GM20431 (cell line): ENCODE data around the gene GSTM2.

Experiments used
- in situ Hi-C: fragments of 300-500 bp; cut with MseI, MboI; formaldehyde crosslinking; loops from one replicate; pipeline ENCODE4 v1.15.0; 2020; ENCODE audit warnings: low sequenced_read_pairs; ENCODE audit not compliant: unreplicated experiment

The GSTM2 gene

DNA sequence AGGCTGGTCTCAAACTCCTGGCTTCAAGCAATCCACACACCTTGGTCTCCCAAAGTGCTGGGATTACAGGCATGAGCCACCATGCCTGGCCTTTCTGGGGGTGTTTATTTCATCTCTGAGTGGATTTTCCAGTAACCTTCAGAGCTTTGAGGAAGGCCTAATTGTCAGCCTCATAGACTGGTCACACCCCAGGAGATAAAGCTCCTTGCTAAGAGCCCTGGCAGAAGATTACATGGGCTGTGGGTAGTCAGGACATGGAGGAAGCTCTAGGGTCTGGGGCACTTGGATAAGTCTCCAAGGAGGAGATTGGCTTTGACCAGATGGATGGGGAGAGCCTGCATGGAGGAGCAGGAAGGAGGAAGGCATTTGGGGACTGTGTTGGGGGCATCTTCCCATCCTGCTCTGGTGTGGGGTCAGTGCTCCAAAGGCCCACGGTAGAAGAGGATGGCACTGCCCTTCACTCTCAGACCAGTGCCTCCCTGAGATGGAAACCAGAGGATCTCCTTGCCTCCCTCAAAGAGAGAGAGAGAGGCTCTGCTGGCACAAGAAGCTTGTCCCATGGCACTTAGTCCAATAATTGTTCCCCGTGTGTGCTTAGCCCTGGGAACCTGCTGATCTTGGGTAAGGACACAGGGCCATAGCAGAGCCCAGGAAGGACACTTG lies 26.6 kb upstream of the GSTM2 start:
- in situ Hi-C loops, result loop anchor here (25.0 kb wide), 1 partner anchor 346 kb away; the partner anchor contains the start of gene AHCYL1

DNA sequence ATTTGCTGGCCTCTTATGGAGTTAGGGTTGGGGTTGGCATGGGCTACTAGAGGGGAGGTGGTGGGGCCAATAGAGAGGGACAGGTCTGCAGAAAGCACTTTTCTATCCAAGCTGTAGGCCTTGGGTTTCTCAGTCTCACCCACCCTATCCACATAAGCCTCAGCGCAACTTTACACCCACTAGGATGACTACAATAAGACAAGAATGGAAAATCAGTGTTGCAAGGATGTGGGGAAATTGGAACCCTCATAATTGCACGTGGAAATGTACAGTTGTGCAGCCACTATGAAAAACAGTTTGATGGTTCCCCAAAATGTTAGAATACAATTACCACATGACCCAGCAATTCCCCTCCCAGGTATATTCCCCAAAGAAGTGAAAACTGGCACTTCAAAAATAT lies 26.0 kb upstream of the GSTM2 start:
- in situ Hi-C loops, result loop anchor here (25.0 kb wide), 1 partner anchor 345 kb away; the partner anchor contains the start of gene AHCYL1

DNA sequence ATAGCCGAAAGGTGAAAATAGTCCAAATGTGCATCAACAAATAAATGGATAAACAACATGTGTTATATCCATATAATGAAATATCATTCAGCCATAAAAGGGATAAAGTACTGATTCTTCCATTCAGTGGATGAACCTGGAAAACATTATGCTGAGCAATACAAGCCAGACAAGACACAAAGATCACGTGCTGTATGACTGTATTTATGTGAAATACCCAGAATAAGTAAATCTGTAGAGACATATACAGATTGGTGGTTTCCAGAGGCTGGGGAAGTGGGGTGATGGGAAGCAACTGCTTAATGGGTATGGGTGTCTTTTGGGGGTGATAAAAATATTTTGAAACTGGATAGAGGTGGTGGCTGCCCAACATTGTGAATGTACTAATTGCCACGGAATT lies 25.2 kb upstream of the GSTM2 start:
- in situ Hi-C loops, result loop anchor here (25.0 kb wide), 1 partner anchor 345 kb away; the partner anchor contains the start of gene AHCYL1

DNA sequence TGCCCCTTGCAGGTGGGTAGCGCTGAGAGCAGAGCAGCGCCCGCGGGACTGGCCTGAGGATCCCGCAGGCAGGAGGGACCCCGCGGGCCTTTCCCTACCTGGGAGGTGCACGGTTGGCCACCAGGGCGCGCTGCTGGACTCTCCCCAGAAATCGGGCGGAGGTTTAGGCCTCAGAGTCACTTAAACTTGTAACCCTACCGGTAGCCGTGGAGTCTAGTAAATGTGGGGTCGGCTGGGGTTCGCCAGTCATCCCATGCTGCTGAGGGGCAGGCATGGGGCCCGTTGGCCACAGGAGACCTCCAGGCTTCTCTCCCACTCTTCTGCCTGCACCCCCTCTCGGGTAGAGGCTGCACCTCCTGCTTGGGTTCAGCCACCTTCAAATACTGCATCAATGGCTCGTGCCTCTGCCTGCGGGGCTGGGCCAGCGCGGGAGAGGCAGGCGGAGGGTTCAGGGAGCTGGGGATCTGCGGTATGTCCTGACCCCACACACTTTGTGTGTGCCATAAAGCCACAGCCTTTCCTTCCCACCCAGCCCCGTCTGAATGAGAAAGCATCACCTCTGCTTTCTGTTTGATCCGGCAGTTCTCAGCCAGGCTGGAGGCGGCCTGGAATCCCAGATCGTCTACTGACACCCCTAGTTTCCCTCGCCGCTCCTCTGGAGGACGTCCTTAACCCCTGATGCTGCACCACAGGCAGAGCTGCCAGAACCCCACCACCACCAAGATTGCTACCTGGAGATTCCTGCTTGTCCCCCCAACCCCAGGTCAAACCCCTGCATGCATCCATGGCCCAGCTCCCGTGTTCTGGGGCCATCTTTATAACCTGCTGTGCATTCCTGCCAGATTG lies 24.2 kb upstream of the GSTM2 start:
- in situ Hi-C loops, result loop anchor here (25.0 kb wide), 1 partner anchor 344 kb away; the partner anchor contains the start of gene AHCYL1

DNA sequence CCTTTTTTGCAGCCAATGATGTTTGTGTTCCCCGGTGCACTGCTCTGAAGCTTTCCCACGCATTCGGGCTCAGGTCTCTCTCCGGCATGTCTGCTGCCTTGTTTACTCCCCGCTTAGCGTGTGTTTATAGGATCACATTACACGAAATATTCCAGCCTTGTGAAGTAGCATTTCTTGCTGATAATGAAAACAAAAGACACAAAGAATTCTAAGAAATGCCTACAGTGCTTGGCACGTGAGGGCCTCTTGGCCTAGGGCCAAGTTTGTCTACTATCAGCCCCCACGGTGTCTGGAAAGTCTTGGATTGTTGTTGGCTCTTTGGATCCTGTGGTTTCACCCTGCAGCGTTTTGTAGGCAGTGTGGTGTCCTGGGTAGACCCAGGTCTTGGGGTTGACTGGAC lies 23.2 kb upstream of the GSTM2 start:
- in situ Hi-C loops, result loop anchor here (25.0 kb wide), 1 partner anchor 343 kb away; the partner anchor contains the start of gene AHCYL1

DNA sequence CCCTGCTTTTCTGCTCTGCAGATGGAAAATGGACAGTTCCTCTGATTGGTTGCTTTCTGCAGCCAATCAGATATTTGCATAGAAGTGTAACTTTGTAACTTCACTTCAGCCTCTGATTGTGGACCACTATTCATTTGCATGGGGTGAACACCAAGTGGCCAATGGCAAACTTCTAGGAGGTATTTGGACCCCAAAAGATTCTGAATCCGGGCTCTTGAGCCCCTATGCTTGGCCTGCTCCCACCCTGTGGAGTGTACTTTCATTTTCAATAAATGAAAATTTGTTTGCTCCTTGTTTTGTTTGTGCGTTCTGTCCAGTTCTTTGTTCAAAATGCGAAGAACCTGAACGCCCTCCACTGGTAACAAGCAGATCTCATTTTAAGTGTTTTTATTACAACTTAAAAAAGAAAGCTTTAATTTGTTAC lies 18.4 kb upstream of the GSTM2 start:
- in situ Hi-C loops, result loop anchor here (25.0 kb wide), 1 partner anchor 338 kb away; the partner anchor contains the start of gene AHCYL1

DNA sequence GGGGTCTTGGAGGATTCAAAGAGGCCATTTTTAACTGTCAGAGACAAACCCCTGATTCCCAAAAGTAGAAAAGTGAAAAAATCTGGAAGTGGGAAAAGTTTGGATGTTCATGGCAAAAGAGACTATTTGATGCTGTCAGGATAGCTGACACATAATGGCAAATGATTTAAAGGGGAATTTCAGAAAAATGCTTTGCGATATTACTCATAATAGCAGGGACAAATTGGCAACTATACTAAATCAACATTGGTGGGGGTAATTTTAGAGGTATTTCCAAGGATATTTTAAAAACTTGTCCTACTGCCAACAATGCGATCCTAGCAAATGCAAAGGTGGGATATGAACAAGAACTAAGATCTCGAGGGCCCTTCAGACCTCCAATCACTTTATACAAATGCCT lies 17.2 kb upstream of the GSTM2 start:
- in situ Hi-C loops, result loop anchor here (25.0 kb wide), 1 partner anchor 112 kb away; the partner anchor contains the start of gene EPS8L3

DNA sequence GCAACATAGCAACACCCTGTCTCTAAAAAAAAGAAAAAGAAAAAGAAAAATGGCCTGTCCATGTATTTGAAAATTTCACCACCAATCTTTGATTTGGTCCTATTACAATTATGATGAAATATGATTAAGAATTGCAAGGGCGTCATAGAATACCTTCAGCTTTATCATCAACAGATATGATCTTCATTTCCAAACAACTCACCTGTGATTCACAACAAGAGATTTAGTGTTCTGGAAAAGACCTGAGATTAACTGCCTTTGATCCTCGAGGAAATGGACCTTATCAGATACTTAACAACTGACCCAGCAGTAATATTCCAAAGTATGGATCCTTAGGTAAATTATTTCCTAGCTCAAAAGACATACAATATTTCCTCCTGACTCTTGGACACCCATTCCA lies 15.5 kb upstream of the GSTM2 start:
- in situ Hi-C loops, result loop anchor here (25.0 kb wide), 1 partner anchor 110 kb away; the partner anchor contains the start of gene EPS8L3

DNA sequence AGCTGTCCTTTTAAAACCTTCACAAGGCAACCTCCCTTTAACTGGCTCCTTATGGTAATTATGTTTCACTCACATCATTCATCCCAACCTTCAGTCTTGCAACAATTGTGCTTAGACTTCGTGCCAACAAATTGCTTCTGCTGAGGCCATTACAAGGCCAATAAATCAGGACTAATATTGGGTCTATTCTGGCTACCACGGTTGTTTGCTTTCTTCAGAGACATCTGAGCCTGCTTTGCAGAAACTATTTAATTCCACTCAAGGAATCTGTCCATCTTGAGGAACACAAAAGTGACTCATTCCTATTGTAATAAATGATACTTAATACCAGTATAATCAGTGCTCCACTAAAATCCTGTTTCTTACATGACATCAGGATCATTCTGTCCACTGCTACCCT lies 14.6 kb upstream of the GSTM2 start:
- in situ Hi-C loops, result loop anchor here (25.0 kb wide), 1 partner anchor 109 kb away; the partner anchor contains the start of gene EPS8L3

DNA sequence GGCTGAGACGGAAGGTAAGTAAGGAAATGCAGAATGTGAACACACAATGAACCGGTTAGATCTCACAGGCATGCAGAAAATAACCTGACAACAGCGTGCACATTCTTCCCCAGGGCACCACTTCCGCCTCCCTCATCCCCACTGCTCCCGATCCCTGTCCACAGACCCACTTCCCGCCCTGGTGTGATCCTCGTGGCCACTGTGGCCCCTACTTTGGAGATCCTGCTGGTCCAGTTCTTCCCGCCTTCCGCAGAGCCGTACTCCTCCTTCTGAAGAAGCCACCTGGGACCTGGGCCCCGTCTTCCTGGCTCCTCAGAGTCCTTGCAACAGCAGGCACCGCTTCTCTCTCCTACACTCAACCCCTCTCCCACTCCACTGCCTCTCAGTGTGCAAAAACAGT lies 13.3 kb upstream of the GSTM2 start:
- in situ Hi-C loops, result loop anchor here (25.0 kb wide), 1 partner anchor 108 kb away; the partner anchor contains the start of gene EPS8L3

DNA sequence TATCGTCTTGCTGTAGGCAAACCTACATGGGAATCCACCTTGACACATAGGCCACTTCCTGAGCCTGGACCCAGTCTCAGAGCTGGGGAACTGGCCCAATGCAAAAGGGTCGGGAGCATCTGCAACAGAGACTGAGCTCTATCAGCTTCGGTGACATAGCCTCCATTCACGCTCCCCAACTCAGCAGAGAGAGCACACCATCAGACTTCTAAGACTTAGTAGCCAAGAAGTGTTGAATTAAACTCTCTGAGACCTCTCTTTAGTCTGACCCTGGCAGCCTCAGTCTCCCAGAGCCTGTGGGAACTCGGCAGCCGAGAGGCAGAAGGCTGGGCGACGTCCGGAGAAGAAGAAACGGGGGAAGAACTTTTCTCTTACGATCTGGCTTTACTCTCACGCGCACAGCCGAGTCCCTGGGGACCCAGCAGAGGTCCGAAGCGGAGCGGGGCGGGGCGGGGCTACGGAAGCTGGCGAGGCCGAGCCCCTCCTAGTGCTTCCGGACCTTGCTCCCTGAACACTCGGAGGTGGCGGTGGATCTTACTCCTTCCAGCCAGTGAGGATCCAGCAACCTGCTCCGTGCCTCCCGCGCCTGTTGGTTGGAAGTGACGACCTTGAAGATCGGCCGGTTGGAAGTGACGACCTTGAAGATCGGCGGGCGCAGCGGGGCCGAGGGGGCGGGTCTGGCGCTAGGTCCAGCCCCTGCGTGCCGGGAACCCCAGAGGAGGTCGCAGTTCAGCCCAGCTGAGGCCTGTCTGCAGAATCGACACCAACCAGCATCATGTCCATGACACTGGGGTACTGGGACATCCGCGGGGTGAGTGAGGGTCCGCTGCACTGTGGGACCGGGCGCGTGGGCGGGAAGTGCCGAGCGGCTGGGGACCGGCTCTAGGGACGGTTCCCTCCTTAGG lies 12.0 kb upstream of the GSTM2 start, which contains the start of gene GSTM4:
TSS of gene GSTM4 (plus strand) at position 485 of the 905 bp plus-strand sequence. CDS start at position 776, 291 bp downstream.
- in situ Hi-C loops, result loop anchor here (25.0 kb wide), 1 partner anchor 106 kb away; the partner anchor contains the start of gene EPS8L3

DNA sequence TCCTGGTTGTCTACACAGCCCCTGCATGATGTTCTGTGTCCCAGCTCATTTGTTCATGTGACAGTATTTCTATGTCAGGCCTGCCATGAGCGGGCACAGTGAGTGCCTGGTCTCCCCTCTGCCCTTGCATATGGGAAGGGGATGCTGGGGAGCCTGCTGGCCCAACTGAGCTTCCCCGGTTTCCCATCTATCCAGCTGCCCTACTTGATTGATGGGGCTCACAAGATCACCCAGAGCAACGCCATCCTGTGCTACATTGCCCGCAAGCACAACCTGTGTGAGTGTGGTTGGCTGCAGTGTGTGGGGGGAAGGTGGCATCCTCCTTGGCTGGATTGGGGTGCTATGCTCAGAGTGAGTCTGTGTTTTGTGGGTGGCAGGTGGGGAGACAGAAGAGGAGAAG lies 10.5 kb upstream of the GSTM2 start:
- in situ Hi-C loops, result loop anchor here (25.0 kb wide), 1 partner anchor 105 kb away; the partner anchor contains the start of gene EPS8L3

DNA sequence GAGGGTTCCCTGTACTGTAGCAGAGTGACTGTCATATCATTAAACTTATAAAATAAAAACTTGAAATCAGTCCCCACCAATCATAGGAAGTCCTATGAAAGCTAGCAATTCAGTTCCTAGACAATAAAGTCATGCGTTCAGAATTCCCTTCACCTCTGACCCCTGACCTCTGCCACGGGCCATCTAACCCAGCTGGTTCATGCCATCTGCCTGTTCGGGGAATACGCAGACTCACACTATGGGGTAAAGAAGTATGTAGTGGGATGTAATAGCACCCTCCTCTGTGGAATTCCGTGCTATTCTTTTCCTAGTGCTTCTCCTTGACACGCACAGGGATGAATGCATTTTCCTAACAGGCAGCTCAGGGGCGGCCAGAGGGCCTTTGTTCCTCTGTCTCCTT lies 9.9 kb upstream of the GSTM2 start:
- in situ Hi-C loops, result loop anchor here (25.0 kb wide), 1 partner anchor 104 kb away; the partner anchor contains the start of gene EPS8L3

DNA sequence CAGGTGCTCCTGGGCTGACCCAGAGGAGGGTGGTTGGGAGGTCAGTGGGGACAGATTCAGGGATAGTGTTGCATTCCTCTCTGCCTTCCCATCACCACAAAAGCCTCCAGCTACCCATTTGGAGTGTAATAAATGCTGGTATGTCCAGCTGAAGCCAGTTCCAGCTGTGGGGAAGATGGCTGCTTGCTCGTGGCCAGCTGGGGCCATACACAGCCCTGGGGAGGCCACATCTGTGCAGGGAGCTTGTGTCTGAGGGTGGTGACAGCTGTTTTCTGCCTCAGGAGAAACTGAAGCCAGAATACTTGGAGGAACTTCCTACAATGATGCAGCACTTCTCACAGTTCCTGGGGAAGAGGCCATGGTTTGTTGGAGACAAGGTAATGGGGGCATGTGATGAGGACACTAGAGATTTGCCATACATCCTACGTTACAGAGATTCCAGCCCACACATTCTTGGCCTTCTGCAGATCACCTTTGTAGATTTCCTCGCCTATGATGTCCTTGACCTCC lies 9.3 kb upstream of the GSTM2 start:
- in situ Hi-C loops, result loop anchor here (25.0 kb wide), 1 partner anchor 104 kb away; the partner anchor contains the start of gene EPS8L3

DNA sequence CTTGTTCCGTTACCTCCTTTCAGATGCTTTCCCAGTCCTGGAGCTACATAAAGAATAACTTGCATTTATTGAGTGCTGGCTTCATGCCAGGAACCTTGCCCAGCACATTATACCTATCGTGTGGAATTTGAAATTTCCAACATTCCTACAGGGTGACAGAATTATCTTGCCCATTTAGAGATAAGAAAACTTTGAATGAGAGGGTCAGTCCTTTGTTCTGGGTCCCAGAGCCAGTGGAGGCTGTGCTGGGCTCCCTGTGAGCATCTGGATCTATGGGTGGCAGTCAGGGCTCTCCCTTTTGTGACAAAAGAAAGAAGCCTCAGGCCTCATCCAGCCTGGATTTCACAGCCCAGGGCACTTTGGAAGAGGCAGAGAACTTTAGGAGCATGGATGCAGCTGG lies 8.7 kb upstream of the GSTM2 start:
- in situ Hi-C loops, result loop anchor here (25.0 kb wide), 1 partner anchor 103 kb away; the partner anchor contains the start of gene EPS8L3

DNA sequence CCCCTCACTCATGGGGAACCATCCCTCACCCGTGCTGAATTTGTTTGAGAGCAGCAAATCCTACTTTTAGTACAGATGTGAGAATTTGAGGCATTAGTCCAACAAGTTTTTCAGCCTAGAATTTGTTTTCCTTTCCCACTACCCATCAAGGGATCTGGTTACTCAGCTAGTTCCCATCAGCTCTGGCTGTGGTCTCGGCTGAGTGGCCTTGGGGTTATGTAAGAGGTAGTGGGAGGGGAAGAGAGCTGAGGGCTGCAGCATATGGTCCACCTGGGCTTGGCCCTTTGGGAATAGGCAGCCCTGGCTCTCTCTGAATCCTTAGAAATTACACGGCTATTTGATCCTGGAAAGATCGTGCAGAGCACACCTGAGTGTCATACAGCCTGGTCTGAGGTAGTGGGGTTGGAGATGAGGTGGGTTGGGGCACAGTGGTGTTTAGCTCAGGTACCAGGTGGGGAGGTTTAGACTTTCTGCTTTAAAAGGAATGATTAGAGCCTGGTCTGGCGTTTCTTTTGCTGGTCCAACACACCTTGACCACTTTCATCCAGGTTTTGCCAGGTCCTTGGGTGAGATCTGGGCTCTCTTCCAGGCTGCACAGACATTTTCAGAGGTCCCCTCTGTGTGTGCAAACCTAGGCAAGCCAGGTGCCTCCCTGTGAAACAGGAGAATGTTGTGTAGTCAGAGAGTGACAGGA lies 7.7 kb upstream of the GSTM2 start:
- in situ Hi-C loops, result loop anchor here (25.0 kb wide), 1 partner anchor 102 kb away; the partner anchor contains the start of gene EPS8L3

DNA sequence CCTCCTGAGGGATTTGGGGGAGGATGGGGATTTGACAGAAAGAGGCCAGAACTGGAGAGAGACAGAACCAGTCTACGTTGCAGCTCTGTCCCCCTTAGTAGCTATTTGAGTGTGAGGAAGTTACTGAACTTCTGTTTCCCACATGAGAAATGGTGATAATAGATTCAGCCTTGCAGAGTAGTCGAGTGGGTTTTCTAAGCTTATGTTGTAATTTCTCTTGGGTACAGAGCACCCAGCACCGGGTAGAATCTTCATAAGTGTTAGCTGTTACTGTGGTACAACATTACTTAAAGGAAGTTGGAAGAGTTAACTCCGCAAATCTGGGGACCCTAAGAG lies 7.2 kb upstream of the GSTM2 start:
- in situ Hi-C loops, result loop anchor here (25.0 kb wide), 1 partner anchor 102 kb away; the partner anchor contains the start of gene EPS8L3

DNA sequence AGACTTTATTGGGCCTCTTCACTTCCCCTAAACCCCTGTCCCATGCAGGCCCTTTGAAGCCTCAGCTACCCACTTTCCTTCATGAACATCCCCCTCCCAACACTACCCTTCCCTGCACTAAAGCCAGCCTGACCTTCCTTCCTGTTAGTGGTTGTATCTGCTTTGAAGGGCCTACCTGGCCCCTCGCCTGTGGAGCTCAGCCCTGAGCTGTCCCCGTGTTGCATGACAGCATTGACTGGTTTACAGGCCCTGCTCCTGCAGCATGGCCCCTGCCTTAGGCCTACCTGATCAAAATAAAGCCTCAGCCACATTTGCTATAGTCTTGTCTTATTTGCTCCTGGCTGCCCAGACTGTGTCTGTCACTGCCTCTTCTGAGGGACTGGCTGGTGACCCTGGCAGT lies 6.5 kb upstream of the GSTM2 start:
- in situ Hi-C loops, result loop anchor here (25.0 kb wide), 1 partner anchor 101 kb away; the partner anchor contains the start of gene EPS8L3
